PC-3 (cell line): ENCODE data around the gene CHST14.

Experiments
- EZH2 ChIP-seq: fragments of 300-600 bp; sonication (generic); IDR thresholded peaks from one replicate; pipeline ENCODE4 v1.6.1; 2017; ENCODE audit warnings: antibody characterized with exemption, mild to moderate bottlenecking, low read length; ENCODE audit not compliant: unreplicated experiment
- TF ChIP-seq, protein P1 (sequence below): fragments of 300-600 bp; sonication (generic); conservative IDR thresholded peaks from 2 replicates; pipeline ENCODE4 v1.5.1; 2017; ENCODE audit warnings: antibody characterized with exemption, low read depth, mild to moderate bottlenecking, low read length

- TF ChIP-seq, protein P1, sequence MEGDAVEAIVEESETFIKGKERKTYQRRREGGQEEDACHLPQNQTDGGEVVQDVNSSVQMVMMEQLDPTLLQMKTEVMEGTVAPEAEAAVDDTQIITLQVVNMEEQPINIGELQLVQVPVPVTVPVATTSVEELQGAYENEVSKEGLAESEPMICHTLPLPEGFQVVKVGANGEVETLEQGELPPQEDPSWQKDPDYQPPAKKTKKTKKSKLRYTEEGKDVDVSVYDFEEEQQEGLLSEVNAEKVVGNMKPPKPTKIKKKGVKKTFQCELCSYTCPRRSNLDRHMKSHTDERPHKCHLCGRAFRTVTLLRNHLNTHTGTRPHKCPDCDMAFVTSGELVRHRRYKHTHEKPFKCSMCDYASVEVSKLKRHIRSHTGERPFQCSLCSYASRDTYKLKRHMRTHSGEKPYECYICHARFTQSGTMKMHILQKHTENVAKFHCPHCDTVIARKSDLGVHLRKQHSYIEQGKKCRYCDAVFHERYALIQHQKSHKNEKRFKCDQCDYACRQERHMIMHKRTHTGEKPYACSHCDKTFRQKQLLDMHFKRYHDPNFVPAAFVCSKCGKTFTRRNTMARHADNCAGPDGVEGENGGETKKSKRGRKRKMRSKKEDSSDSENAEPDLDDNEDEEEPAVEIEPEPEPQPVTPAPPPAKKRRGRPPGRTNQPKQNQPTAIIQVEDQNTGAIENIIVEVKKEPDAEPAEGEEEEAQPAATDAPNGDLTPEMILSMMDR = no peak
- no peak for TF ChIP-seq EZH2
These were observed 42.6 kb upstream of the CHST14 start for GRCh38 chr15:40428185-40428584.
